SK-N-SH treated with all-trans-retinoic acid at 6 μM for 48 hours (cell line): ENCODE data around the gene HIF1AN.

Experiments
- CSRNP3 ChIP-seq: fragments of 250-450 bp; sonication (Bioruptor Pico); IDR thresholded peaks from 2 replicates; pipeline ENCODE4 v1.5.1; 2021; ENCODE audit warnings: mild to moderate bottlenecking, moderate library complexity
- RARB ChIP-seq: fragments of 250-450 bp; sonication (Bioruptor Pico); IDR thresholded peaks from 2 replicates; pipeline ENCODE4 v1.8.0; 2021; ENCODE audit warnings: mild to moderate bottlenecking, moderate library complexity
- TCF4 ChIP-seq: fragments of 250-450 bp; sonication (Bioruptor Pico); IDR thresholded peaks from 2 replicates; pipeline ENCODE4 v1.8.0; 2021; ENCODE audit warnings: mild to moderate bottlenecking, moderate library complexity, borderline replicate concordance
- ZFP3 ChIP-seq: fragments of 250-450 bp; sonication (Bioruptor Pico); IDR thresholded peaks from 2 replicates; pipeline ENCODE4 v1.5.0; 2020; ENCODE audit warnings: mild to moderate bottlenecking, moderate library complexity

- TF ChIP-seq TCF4 (CRISPR knock-in tag): no peak
- no peak for TF ChIP-seq CSRNP3 (CRISPR knock-in tag)
- no peak for TF ChIP-seq ZFP3
- no peak for TF ChIP-seq RARB (CRISPR knock-in tag)
Measured at GRCh38 chr10:100567249-100567648, 31.5 kb downstream of the HIF1AN start.
